H1 (cell line): ENCODE results near the gene INHA. TPM values are rescaled to one million over a fixed set of nuclear protein-coding genes. Genes with fewer than 3 reads are reported as not detected.

Experiments used
- SRF ChIP-seq: IDR thresholded peaks from 2 replicates; pipeline ENCODE4 v1.6.1; 2011; ENCODE audit warnings: mild to moderate bottlenecking, low read depth, low read length, moderate library complexity
- polyA plus RNA-seq, 7 experiments: library from polyadenylated mRNA; depleted of rRNA in 3 of 7; stranded (reverse) in 5 of 7; unstranded in 2 of 7; fragments of >200 nt in 5 of 7; fragments of 200-250 nt in 2 of 7; gene quantifications; 1 replicate in 5 of 7; 2 replicates in 1 of 7; 4 replicates in 1 of 7; pipeline versions ENCODE4 v1.2.1 to v1.2.3, GENCODE V29; 2011 to 2013; ENCODE audit warnings: missing spikeins in 2 of 7, mixed read lengths in 2 of 7
- total RNA-seq: library from RNA; stranded (reverse); fragmentation: NEBNext Ultra II Directional; extraction: Animal tissue kit (Norgen Biotek cat#: 25700); gene quantifications from 2 replicates; pipeline ENCODE4 v1.2.1, GENCODE V29; 2021

The INHA gene
- total and polyA plus RNA-seq, 2 of the 8 experiments (the other 6 are each of a cell fraction or from before 2014, with no cell fraction given), result 0.65 to 2.7 TPM

DNA sequence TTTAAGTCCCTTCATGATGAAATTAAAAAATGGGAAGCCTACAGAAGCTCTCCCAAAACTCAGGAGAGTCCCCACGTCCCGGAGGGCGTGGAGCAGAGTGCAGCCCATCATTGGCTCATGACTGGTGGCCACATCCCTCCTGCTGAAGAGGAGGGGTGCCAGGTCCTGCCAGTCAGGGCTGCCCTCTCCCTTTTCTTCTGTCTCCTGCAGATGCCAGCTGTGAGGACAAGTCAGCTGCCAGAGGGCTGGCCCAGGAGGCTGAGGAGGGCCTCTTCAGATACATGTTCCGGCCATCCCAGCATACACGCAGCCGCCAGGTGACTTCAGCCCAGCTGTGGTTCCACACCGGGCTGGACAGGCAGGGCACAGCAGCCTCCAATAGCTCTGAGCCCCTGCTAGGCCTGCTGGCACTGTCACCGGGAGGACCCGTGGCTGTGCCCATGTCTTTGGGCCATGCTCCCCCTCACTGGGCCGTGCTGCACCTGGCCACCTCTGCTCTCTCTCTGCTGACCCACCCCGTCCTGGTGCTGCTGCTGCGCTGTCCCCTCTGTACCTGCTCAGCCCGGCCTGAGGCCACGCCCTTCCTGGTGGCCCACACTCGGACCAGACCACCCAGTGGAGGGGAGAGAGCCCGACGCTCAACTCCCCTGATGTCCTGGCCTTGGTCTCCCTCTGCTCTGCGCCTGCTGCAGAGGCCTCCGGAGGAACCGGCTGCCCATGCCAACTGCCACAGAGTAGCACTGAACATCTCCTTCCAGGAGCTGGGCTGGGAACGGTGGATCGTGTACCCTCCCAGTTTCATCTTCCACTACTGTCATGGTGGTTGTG, 2.6 kb downstream of the INHA start (continued):
- no peak for TF ChIP-seq SRF
- TF ChIP-seq, all 59 proteins: peak for 0
